WTC11 (cell line): ENCODE results near the gene FBXO41. TPM values are rescaled to one million over a fixed set of nuclear protein-coding genes. Genes with fewer than 3 reads are reported as not detected.

ENCODE experiments used
- ATAC-seq: fragments of 200-7000 bp; cut with Tn5 transposase; 2 replicates; pipeline ENCODE4 v1.10.0; 2021; ENCODE audit warnings: mild to moderate bottlenecking, moderate library complexity
- CTCF ChIA-PET: fragments of 300-600 bp; sonication (Branson Sonifier 250); formaldehyde crosslinking; loops from one replicate; lab custom pipeline; 2021; ENCODE audit warnings: antibody characterized with exemption; lab: Charles Lee
- POLR2A ChIA-PET: fragments of 350-600 bp; sonication (Branson Sonifier 250); formaldehyde crosslinking; loops from one replicate; lab custom pipeline; 2021; ENCODE audit warnings: antibody characterized with exemption; lab: Charles Lee
- DNase-seq: peaks from one replicate; pipeline ENCODE4 v3.0.0; 2021; ENCODE audit warnings: low spot score
- H3K27ac Mint-ChIP-seq: 2 replicates; pipeline ENCODE4 v1.8.0; 2021; ENCODE audit warnings: mixed read lengths
- H3K27me3 Mint-ChIP-seq: 2 replicates; pipeline ENCODE4 v1.8.0; 2021; ENCODE audit warnings: low read depth, mild to moderate bottlenecking, moderate library complexity, mixed read lengths
- H3K36me3 Mint-ChIP-seq: 2 replicates; pipeline ENCODE4 v1.8.0; 2021; ENCODE audit warnings: mixed read lengths
- H3K4me1 Mint-ChIP-seq: 2 replicates; pipeline ENCODE4 v1.8.0; 2022; ENCODE audit warnings: mixed read lengths
- H3K4me3 Mint-ChIP-seq: 2 replicates; pipeline ENCODE4 v1.8.0; 2021; ENCODE audit warnings: mild to moderate bottlenecking, moderate library complexity, mixed read lengths
- H3K9me3 Mint-ChIP-seq: 2 replicates; pipeline ENCODE4 v1.8.0; 2021; ENCODE audit warnings: mixed read lengths
- ARID4B ChIP-seq: sonication (generic); formaldehyde crosslinking; IDR thresholded peaks from 2 replicates; pipeline ENCODE4 v1.8.0; 2023; ENCODE audit warnings: missing genetic modification reagents, mild to moderate bottlenecking, borderline replicate concordance
- ATF1 ChIP-seq: sonication (generic); formaldehyde crosslinking; IDR thresholded peaks from 2 replicates; pipeline ENCODE4 v1.8.1; 2023; ENCODE audit warnings: mild to moderate bottlenecking, moderate library complexity, missing genetic modification reagents
- IRF2 ChIP-seq: sonication (generic); formaldehyde crosslinking; IDR thresholded peaks from 2 replicates; pipeline ENCODE4 v1.8.0; 2022; ENCODE audit warnings: low read depth, missing genetic modification reagents, borderline replicate concordance
- MXD4 ChIP-seq: fragments of 250-450 bp; sonication (Bioruptor Pico); IDR thresholded peaks from 2 replicates; pipeline ENCODE4 v1.8.0; 2021; ENCODE audit warnings: mild to moderate bottlenecking, moderate library complexity, borderline replicate concordance
- NFYB ChIP-seq: sonication (generic); formaldehyde crosslinking; conservative IDR thresholded peaks from 2 replicates; pipeline ENCODE4 v1.8.0; 2022; ENCODE audit warnings: low read depth, missing genetic modification reagents
- NR2C2 ChIP-seq: sonication (generic); formaldehyde crosslinking; IDR thresholded peaks from 2 replicates; pipeline ENCODE4 v1.8.0; 2022; ENCODE audit warnings: mild to moderate bottlenecking, missing genetic modification reagents
- NR3C1 ChIP-seq: sonication (generic); formaldehyde crosslinking; conservative IDR thresholded peaks from 2 replicates; pipeline ENCODE4 v1.8.1; 2023; ENCODE audit warnings: low read depth, mild to moderate bottlenecking, missing genetic modification reagents
- PREB ChIP-seq: sonication (generic); formaldehyde crosslinking; IDR thresholded peaks from 2 replicates; pipeline ENCODE4 v1.8.1; 2022; ENCODE audit warnings: mild to moderate bottlenecking, missing genetic modification reagents, moderate library complexity, borderline replicate concordance
- SMAD4 ChIP-seq: sonication (generic); formaldehyde crosslinking; IDR thresholded peaks from 2 replicates; pipeline ENCODE4 v1.8.0; 2022; ENCODE audit warnings: mild to moderate bottlenecking, missing genetic modification reagents
- SP1 ChIP-seq: sonication (generic); formaldehyde crosslinking; conservative IDR thresholded peaks from 2 replicates; pipeline ENCODE4 v1.8.1; 2022; ENCODE audit warnings: missing genetic modification reagents
- ZNF138 ChIP-seq: sonication (generic); formaldehyde crosslinking; conservative IDR thresholded peaks from 2 replicates; pipeline ENCODE4 v1.8.1; 2022; ENCODE audit warnings: mild to moderate bottlenecking, moderate library complexity, missing genetic modification reagents
- ZNF281 ChIP-seq: sonication (generic); formaldehyde crosslinking; IDR thresholded peaks from 2 replicates; pipeline ENCODE4 v1.8.0; 2023; ENCODE audit warnings: mild to moderate bottlenecking, missing genetic modification reagents
- ZNF425 ChIP-seq: fragments of 250-450 bp; sonication (Bioruptor Pico); conservative IDR thresholded peaks from 2 replicates; pipeline ENCODE4 v1.9.0; 2021; ENCODE audit warnings: mild to moderate bottlenecking
- ZNF671 ChIP-seq: fragments of 250-450 bp; sonication (Bioruptor Pico); IDR thresholded peaks from 2 replicates; pipeline ENCODE4 v1.8.0; 2021; ENCODE audit warnings: mild to moderate bottlenecking
- total RNA-seq: library from RNA; stranded (reverse); gene quantifications from 3 replicates; pipeline ENCODE4 v1.2.3, GENCODE V29; 2021
- TF ChIP-seq, protein P1 (sequence below): sonication (generic); formaldehyde crosslinking; IDR thresholded peaks from 2 replicates; pipeline ENCODE4 v1.8.0; 2022; ENCODE audit warnings: missing genetic modification reagents
- TF ChIP-seq, protein P2 (sequence below): sonication (generic); formaldehyde crosslinking; IDR thresholded peaks from 2 replicates; pipeline ENCODE4 v1.8.0; 2023; ENCODE audit warnings: missing genetic modification reagents
- TF ChIP-seq, protein P3 (sequence below): sonication (generic); formaldehyde crosslinking; IDR thresholded peaks from 2 replicates; pipeline ENCODE4 v1.8.1; 2022; ENCODE audit warnings: low read depth, missing genetic modification reagents, borderline replicate concordance

FBXO41 gene
- total RNA-seq, 1 experiment from 2014 or later: 19.2 TPM

DNA sequence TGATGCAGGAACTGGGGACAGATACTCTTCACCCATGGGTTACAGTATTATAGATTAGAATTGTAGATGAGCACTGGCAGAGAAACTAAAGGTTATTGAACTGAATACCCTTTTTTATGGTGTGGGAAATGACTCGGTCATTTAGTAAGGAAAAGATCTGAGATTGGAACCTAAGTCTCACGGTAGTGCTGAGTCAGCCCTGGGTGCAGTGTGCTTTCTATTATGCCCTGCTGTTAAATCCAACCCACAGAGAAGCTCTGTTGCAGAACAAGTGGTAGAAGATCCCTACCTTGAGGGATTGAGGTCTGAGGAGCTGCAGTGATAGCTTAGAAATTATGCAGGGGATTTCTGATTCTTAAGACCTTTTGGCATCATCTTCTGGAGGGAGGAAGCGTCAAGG, 37.4 kb downstream of the FBXO41 start (continued):
- no peak for TF ChIP-seq ZNF425 (CRISPR knock-in tag)

GRCh38 chr2:73244580-73244979, 39.7 kb downstream of the FBXO41 start:
- no peak overlapping the region for H3K27ac Mint-ChIP-seq
- CTCF ChIA-PET: interaction anchor here (0.8 kb wide), 1 partner anchor 17 kb away, joined by 3 read pairs; no protein-coding TSS in a partner anchor
- H3K4me3 Mint-ChIP-seq: no peak overlapping the region
- no peak for DNase-seq
- TF ChIP-seq, protein P1, sequence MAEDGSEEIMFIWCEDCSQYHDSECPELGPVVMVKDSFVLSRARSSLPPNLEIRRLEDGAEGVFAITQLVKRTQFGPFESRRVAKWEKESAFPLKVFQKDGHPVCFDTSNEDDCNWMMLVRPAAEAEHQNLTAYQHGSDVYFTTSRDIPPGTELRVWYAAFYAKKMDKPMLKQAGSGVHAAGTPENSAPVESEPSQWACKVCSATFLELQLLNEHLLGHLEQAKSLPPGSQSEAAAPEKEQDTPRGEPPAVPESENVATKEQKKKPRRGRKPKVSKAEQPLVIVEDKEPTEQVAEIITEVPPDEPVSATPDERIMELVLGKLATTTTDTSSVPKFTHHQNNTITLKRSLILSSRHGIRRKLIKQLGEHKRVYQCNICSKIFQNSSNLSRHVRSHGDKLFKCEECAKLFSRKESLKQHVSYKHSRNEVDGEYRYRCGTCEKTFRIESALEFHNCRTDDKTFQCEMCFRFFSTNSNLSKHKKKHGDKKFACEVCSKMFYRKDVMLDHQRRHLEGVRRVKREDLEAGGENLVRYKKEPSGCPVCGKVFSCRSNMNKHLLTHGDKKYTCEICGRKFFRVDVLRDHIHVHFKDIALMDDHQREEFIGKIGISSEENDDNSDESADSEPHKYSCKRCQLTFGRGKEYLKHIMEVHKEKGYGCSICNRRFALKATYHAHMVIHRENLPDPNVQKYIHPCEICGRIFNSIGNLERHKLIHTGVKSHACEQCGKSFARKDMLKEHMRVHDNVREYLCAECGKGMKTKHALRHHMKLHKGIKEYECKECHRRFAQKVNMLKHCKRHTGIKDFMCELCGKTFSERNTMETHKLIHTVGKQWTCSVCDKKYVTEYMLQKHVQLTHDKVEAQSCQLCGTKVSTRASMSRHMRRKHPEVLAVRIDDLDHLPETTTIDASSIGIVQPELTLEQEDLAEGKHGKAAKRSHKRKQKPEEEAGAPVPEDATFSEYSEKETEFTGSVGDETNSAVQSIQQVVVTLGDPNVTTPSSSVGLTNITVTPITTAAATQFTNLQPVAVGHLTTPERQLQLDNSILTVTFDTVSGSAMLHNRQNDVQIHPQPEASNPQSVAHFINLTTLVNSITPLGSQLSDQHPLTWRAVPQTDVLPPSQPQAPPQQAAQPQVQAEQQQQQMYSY (CRISPR knock-in tag): no peak
- no peak for TF ChIP-seq NR3C1 (CRISPR knock-in tag)
- TF ChIP-seq NR2C2 (CRISPR knock-in tag): no peak
- no peak for TF ChIP-seq NFYB (CRISPR knock-in tag)
- TF ChIP-seq IRF2 (CRISPR knock-in tag): no peak
- no peak for TF ChIP-seq SP1
- no peak for TF ChIP-seq SMAD4 (CRISPR knock-in tag)
- TF ChIP-seq PREB: no peak
- TF ChIP-seq ATF1 (CRISPR knock-in tag): no peak
- TF ChIP-seq MXD4 (CRISPR knock-in tag): no peak
- TF ChIP-seq ZNF281 (CRISPR knock-in tag): no peak
- TF ChIP-seq ZNF671 (CRISPR knock-in tag): no peak
- TF ChIP-seq, protein P2, sequence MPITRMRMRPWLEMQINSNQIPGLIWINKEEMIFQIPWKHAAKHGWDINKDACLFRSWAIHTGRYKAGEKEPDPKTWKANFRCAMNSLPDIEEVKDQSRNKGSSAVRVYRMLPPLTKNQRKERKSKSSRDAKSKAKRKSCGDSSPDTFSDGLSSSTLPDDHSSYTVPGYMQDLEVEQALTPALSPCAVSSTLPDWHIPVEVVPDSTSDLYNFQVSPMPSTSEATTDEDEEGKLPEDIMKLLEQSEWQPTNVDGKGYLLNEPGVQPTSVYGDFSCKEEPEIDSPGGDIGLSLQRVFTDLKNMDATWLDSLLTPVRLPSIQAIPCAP (CRISPR knock-in tag): no peak
- no peak for TF ChIP-seq ARID4B (CRISPR knock-in tag)
- no peak for TF ChIP-seq ZNF138 (CRISPR knock-in tag)
- TF ChIP-seq, protein P3, sequence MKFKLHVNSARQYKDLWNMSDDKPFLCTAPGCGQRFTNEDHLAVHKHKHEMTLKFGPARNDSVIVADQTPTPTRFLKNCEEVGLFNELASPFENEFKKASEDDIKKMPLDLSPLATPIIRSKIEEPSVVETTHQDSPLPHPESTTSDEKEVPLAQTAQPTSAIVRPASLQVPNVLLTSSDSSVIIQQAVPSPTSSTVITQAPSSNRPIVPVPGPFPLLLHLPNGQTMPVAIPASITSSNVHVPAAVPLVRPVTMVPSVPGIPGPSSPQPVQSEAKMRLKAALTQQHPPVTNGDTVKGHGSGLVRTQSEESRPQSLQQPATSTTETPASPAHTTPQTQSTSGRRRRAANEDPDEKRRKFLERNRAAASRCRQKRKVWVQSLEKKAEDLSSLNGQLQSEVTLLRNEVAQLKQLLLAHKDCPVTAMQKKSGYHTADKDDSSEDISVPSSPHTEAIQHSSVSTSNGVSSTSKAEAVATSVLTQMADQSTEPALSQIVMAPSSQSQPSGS: no peak
- TF ChIP-seq, all 79 proteins: peak for 0
- H3K36me3 Mint-ChIP-seq: peaks cover 87% of the 10 kb centered on the region
- ATAC-seq: no peak
- POLR2A ChIA-PET: no interaction called here
- H3K9me3 Mint-ChIP-seq: no peaks in the 10 kb centered on the region
- H3K4me1 Mint-ChIP-seq: no peaks in the 10 kb centered on the region
- H3K27me3 Mint-ChIP-seq: no peaks in the 10 kb centered on the region
